NCI-H510A (cell line): Measurements from ENCODE around the gene SYNPO2.
"Not testable (repeated sequence)": the region's sequence is repeated elsewhere in the genome, so short reads cannot be mapped to it uniquely, and the experiment has no call there.

Source experiments
- DNase-seq: peaks from one replicate; lab custom pipeline; 2025; lab: John Stamatoyannopoulos, UW

The SYNPO2 gene

DNA sequence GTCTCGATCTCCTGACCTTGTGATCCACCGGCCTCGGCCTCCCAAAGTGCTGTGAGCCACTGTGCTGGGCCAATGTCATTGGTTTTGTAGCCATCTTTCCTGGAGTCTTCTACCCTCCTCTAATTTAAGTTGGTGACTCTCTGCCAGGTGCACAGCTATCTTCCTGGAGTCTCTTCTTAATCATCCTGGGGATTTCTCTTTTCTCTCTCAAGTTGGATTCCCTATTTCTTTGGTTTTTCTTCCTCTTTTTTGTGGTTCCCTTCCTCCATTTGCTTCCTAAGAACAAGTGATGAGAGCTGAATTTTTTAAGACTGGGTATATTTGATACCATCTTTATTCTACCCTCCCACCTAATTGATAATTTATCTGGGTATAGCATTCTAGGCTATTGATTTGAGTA lies 113.8 kb downstream of the SYNPO2 start:
- DNase-seq, result no peak

GRCh38 chr4:119003001-119003400 lies 114.3 kb downstream of the SYNPO2 start:
- DNase-seq, result not testable (repeated sequence)

DNA sequence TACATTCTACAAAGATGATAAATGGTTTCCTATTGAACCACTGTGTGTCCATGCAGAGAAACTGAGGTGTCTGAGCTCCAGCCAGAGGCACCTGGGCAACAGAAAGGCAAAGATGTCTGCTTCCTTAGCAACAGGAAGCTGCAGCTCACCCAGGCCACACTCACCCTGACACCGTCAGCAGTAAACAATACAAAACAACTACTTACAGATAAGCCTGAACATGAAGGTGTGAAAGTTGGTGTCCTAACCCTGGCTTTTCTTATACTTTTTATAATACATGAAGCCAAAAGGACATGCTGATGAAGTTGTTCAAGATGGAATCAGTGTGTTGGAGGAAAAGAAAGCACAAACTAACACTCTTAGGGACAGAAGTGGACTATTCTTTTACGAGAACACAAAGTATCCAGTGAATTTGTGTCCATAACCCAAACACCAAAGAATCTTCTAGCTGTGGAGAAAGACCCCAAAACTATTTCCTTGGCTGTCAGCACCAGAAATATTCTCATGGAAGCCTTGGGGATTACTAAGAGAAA lies 117.3 kb downstream of the SYNPO2 start:
- no peak for DNase-seq

- DNase-seq, result no peak
These were observed 120.1 kb downstream of the SYNPO2 start for GRCh38 chr4:119008761-119009160.

DNA sequence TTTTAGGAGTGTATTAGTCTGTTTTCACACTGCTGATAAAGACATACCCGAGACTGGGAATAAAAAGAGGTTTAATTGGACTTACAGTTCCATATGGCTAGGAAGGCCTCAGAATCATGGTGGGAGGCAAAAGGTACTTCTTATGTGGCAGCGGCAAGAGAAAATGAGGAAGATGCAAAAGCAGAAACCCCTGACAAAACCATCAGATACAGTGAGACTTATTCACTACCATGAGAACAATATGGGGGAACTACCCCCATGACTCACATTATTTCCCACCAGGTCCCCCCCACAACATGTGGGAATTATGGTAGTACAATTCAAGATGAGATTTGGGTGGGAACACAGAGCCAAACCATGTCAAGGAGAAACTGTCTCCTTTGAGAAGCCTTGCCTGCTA lies 121.6 kb downstream of the SYNPO2 start:
- not testable (repeated sequence) for DNase-seq

GRCh38 chr4:119010909-119011606 lies 122.4 kb downstream of the SYNPO2 start:
- no peak for DNase-seq

- no peak for DNase-seq
These were observed 122.9 kb downstream of the SYNPO2 start for GRCh38 chr4:119011607-119011988.

- no peak for DNase-seq
These were observed 126.0 kb downstream of the SYNPO2 start for GRCh38 chr4:119014658-119015057.

DNA sequence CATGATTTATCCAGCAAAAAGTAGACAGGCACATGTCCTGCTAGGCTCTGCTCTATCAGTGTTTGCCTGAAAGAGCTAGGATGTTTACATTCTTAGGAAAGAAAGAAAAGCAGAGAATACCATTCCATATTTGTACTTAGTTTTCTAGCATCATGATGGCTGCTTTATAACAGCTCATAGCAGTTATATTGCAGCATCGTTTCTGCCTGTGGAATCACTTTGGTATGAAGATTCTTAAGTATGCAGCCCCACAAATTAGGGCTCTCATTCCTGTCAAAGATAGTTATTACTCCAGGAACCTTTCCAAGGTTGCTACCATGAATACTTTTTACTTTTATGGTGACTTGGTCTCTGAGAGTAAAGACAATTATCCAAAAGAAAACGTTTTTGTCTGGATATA lies 128.0 kb downstream of the SYNPO2 start:
- no peak for DNase-seq

DNA sequence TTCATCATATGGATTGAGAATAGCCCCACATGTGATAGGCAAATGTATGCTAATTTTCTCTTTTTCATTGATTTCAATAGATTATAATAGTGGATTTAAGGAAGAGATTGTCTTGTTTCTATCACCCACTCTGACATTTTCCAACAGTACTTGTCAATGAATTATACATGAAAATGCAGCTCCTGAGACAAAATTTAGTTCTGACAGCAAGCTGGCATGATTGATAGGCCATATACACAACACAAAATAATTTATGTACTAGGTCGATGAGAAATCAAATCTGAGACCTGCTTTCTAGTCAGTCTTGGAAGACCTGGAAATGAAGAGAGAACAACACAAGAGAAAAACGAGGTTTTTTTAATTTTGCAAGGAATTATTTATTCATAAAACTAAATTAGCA lies 129.0 kb downstream of the SYNPO2 start:
- DNase-seq, result no peak

DNA sequence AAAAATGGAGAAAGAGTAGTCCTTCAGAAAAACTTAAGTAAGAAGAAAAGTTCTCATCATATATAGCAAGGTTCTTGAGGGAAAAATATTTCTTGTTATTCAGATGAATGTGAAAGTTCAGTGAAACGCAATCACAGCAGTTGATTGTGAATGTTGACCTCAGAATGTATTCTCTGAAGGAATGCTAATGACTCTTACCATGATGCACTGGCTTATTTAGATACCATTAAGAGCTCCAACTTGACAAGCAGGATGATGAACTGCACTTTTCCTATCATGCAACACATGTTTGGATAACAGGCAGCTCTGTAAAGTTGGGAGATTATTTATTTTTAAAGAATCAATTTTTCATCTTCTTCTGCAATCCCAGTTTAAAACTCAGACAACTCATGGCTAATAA lies 131.5 kb downstream of the SYNPO2 start:
- no peak for DNase-seq

DNA sequence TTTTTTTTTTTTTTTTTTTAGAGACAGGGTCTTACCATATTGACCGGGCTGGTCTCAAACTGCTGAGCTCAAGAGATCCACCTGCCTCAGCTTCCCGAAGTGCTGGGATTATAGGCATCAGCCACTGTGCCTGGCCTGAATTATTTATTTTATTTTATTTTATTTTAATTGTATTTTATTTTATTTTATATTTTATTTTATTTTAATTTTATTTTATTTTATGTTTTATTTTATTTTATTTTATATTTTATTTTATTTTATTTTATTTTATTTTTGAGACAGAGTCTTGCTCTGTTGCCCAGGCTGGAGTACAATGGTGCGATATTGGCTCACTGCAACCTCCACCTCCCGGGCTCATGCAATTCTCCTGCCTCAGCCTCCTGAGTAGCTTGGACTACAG lies 133.9 kb downstream of the SYNPO2 start:
- not testable (repeated sequence) for DNase-seq

GRCh38 chr4:119024102-119024501 lies 135.4 kb downstream of the SYNPO2 start:
- no peak for DNase-seq

DNA sequence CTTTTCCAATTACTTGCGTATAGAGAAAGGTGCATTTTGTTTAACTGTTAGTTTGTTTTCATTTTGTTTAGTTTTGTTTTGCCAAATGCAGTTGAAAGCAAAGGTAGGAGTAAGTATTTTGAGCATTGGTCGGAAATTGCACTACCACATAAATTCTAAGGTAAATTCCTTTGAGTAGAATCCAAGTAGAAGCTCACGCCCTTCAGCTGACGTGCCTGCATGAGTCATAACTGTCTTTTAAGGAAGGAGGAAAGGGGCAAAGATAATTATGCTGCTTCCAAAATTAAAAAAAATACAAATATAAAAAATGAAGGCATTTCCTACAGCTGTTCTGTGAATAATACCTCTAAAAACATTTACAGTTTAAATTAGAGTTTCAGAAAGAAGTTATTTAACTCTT lies 136.8 kb downstream of the SYNPO2 start:
- DNase-seq, result no peak

- no peak for DNase-seq
These were observed 137.4 kb downstream of the SYNPO2 start for GRCh38 chr4:119025916-119026661.

DNA sequence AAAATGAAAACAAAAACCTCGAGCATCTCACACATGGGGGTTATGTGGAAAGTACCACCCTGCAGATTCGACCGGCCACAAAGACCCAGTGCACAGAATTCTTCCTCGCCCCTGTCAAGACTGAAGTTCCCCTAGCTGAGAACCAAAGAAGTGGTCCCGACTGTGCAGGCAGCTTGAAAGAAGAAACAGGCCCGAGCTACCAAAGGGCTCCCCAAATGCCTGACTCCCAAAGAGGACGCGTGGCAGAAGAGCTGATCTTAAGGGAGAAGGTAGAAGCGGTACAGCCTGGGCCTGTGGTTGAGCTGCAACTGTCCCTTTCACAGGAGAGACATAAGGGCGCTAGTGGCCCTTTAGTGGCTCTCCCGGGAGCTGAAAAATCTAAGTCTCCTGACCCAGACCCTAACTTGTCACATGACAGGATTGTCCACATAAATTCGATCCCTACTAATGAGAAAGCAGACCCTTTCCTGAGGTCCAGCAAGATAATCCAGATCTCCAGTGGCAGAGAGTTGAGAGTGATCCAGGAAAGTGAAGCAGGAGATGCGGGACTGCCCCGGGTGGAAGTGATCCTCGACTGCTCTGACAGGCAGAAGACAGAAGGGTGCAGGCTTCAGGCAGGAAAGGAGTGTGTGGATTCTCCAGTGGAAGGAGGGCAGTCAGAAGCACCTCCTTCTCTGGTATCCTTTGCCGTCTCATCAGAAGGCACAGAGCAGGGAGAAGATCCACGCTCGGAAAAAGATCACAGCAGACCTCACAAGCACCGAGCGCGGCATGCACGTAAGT lies 138.2 kb downstream of the SYNPO2 start:
- DNase-seq, result no peak

GRCh38 chr4:119027811-119028210 lies 139.2 kb downstream of the SYNPO2 start:
- DNase-seq, result no peak

DNA sequence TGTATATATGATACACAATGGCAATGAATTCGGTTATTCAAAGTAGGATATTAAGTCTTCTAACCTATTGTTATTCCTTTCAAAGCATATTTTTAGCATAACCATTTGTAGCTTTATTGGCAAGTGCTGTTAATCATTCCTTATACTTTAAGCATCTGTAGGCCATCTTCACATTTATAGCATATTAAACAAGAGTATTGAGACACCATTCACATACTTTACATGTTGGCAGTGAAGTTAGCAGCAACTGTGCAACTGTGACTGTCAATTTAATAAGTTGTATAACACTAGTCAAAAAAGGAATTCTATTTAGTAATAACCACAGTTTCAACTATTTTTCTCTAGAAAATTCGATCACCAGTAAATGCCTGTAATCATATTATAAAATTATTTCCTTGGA lies 139.6 kb downstream of the SYNPO2 start:
- DNase-seq, result no peak

DNA sequence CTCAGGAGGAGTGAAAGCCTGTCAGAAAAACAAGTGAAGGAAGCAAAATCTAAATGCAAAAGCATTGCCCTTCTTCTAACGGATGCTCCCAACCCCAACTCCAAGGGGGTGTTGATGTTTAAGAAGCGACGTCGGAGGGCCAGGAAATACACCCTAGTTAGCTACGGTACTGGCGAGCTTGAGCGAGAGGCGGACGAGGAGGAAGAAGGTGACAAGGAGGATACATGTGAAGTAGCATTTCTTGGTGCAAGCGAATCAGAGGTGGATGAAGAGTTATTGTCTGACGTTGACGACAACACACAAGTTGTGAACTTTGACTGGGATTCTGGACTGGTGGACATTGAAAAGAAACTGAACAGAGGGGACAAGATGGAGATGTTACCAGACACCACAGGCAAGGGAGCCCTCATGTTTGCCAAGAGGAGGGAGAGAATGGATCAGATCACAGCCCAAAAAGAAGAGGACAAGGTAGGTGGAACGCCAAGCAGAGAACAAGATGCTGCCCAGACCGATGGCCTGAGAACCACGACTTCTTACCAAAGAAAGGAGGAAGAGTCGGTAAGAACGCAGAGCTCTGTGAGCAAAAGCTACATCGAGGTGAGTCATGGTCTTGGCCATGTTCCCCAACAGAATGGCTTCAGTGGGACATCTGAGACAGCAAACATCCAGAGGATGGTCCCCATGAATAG lies 141.3 kb downstream of the SYNPO2 start:
- DNase-seq, result no peak

DNA sequence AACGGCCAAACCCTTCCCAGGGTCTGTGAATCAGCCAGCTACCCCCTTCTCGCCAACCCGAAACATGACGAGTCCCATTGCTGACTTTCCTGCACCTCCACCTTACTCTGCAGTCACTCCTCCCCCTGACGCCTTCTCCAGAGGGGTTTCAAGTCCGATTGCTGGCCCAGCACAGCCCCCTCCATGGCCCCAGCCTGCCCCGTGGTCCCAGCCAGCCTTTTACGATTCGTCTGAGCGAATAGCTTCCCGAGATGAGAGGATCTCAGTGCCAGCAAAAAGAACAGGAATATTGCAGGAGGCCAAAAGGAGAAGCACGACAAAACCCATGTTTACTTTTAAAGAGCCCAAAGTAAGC lies 141.9 kb downstream of the SYNPO2 start:
- DNase-seq, result no peak

DNA sequence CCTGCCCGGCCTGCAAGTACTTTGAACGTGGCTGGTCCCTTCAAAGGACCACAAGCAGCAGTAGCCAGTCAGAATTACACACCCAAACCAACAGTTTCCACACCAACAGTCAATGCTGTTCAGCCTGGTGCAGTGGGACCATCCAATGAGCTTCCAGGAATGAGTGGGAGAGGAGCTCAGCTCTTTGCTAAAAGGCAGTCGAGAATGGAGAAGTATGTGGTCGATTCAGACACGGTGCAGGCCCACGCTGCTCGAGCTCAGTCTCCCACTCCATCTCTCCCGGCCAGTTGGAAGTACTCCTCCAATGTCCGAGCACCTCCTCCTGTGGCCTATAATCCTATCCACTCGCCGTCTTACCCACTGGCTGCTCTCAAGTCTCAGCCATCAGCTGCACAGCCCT lies 142.6 kb downstream of the SYNPO2 start:
- no peak for DNase-seq
